Measurements from ENCODE around the gene P2RX3. TPM values are rescaled to one million over a fixed set of nuclear protein-coding genes. Genes with fewer than 3 reads are reported as not detected.

The P2RX3 gene
- total and polyA plus RNA-seq, 10 of the 15 experiments (the other 5 are each of a cell fraction or from before 2014, with no cell fraction given), result 0.05 to 0.12 TPM; not detected in 8

GRCh38 chr11:57357856-57358255 lies 19.7 kb downstream of the P2RX3 start:
- ChIA-PET RAD21 (ENCODE audit: unreplicated experiment) (no interaction called here), SMC1A (ENCODE audit: uncharacterized antibody, unreplicated experiment) (interaction anchor here (1.0 kb wide), 1 partner anchor 10 kb away, joined by 4 read pairs; no protein-coding TSS in a partner anchor), CTCF (interaction anchor here (1.7 to 2.4 kb wide), 2 partner anchors 12 to 126 kb away, joined by 7 to 8 read pairs; no protein-coding TSS in a partner anchor), POLR2A (no interaction called here)
- H2AFZ ChIP-seq (ENCODE audit: control insufficient read depth, low read depth, low read length), result no peak overlapping the region
- H3K4me3 ChIP-seq, result no peak overlapping the region
- DNase-seq (ENCODE audit: low read depth, low spot score) (no peak), ATAC-seq (no peak), FAIRE-seq (no peak)
- BruUV-seq (replicated peaks), result no TSS peak
- no peaks in the 10 kb centered on the region for H3K79me2 ChIP-seq (ENCODE audit: control insufficient read depth, insufficient read depth, low read length)
- in situ Hi-C loops (cut with MboI), result no loop called here
- H3K9ac ChIP-seq (ENCODE audit: control insufficient read depth, insufficient read depth, low read length), result no peak overlapping the region
- no peaks in the 10 kb centered on the region for H3K4me1 ChIP-seq (ENCODE audit: control insufficient read depth, insufficient read depth, low read length)
- H3K27me3 ChIP-seq (replicated peaks in 1 of 2; ENCODE audit: control insufficient read depth in 2 of 2, insufficient read depth in 2 of 2, low read length in 1 of 2), result peaks cover 0 to 3% of the 10 kb centered on the region in 2 experiments; a peak in 2 of 4 replicates
- no peaks in the 10 kb centered on the region; the same call in 2 of the 3 replicates for H3K9me3 ChIP-seq (replicated peaks; ENCODE audit: control insufficient read depth, insufficient read depth, low read length)
- no peaks in the 10 kb centered on the region for H4K20me1 ChIP-seq (ENCODE audit: control insufficient read depth, insufficient read depth)
- no peak overlapping the region for H3K27ac ChIP-seq (ENCODE audit: control insufficient read depth, insufficient read depth)
- TF ChIP-seq NFYB (IDR thresholded peaks at IDR 0.05; ENCODE audit: insufficient read depth, low read depth, low read length) (no peak), ZNF207 (IDR thresholded peaks at IDR 0.05; ENCODE audit: borderline replicate concordance) (no peak), PBX3 (IDR thresholded peaks at IDR 0.05; ENCODE audit: insufficient replicate concordance, low read depth, low read length) (no peak), IRF3 (IDR thresholded peaks at IDR 0.05) (no peak)
- no peak overlapping the region for H3K4me2 ChIP-seq (ENCODE audit: control insufficient read depth, insufficient read depth)
- no peaks in the 10 kb centered on the region for H3K36me3 ChIP-seq (ENCODE audit: control insufficient read depth in 2 of 2, insufficient read depth in 2 of 2, low read length in 1 of 2)
- intact Hi-C loops (cut with micrococcal nuclease; ENCODE audit: unreplicated experiment), result no loop called here
- 42% methylated on average over 6 of the region's 6 CpGs for WGBS (ENCODE audit: insufficient coverage, insufficient replicate concordance, low lambda C conversion rate, missing lambda C conversion rate)
